BLaER1 (cell line): ENCODE results near the gene PCBD1.

Source experiments
- H3K27ac ChIP-seq: shearing (Covaris generic); formaldehyde crosslinking; 2 replicates; pipeline ENCODE4 v1.8.1; 2022
- H3K27me3 ChIP-seq: shearing (Covaris generic); formaldehyde crosslinking; 2 replicates; pipeline ENCODE4 v1.8.1; 2022
- H3K36me3 ChIP-seq: shearing (Covaris generic); formaldehyde crosslinking; 2 replicates; pipeline ENCODE4 v1.8.1; 2022
- H3K4me1 ChIP-seq: shearing (Covaris generic); formaldehyde crosslinking; 2 replicates; pipeline ENCODE4 v1.8.1; 2022
- H3K4me2 ChIP-seq: shearing (Covaris generic); formaldehyde crosslinking; 2 replicates; pipeline ENCODE4 v1.8.1; 2022
- H3K4me3 ChIP-seq: shearing (Covaris generic); formaldehyde crosslinking; 2 replicates; pipeline ENCODE4 v1.8.1; 2022
- H3K9ac ChIP-seq: shearing (Covaris generic); formaldehyde crosslinking; 2 replicates; pipeline ENCODE4 v1.8.1; 2022
- H3K9me3 ChIP-seq: shearing (Covaris generic); formaldehyde crosslinking; 2 replicates; pipeline ENCODE4 v1.8.1; 2022
- H4K20me1 ChIP-seq: shearing (Covaris generic); formaldehyde crosslinking; 2 replicates; pipeline ENCODE4 v1.8.1; 2022
- Cebpa-rat ChIP-seq: shearing (Covaris generic); IDR thresholded peaks from 2 replicates; pipeline ENCODE4 v1.8.1; 2022

PCBD1 gene

GRCh38 chr10:70910486-70911341, 22.3 kb upstream of the PCBD1 start:
- H3K27ac ChIP-seq, result no peak overlapping the region
- H3K9me3 ChIP-seq, result no peaks in the 10 kb centered on the region
- no peak overlapping the region for H3K9ac ChIP-seq
- H3K4me3 ChIP-seq, result no peak overlapping the region
- H3K27me3 ChIP-seq, result no peaks in the 10 kb centered on the region
- peaks cover 37% of the 10 kb centered on the region for H3K4me1 ChIP-seq
- no peak for TF ChIP-seq Cebpa-rat
- no peak overlapping the region for H3K4me2 ChIP-seq
- no peaks in the 10 kb centered on the region for H3K36me3 ChIP-seq
- no peaks in the 10 kb centered on the region for H4K20me1 ChIP-seq

- no peaks in the 10 kb centered on the region for H3K27me3 ChIP-seq
- no peak overlapping the region for H3K4me2 ChIP-seq
- H3K36me3 ChIP-seq, result no peaks in the 10 kb centered on the region
- no peak overlapping the region for H3K9ac ChIP-seq
- H3K27ac ChIP-seq, result no peak overlapping the region
- no peaks in the 10 kb centered on the region for H3K9me3 ChIP-seq
- TF ChIP-seq Cebpa-rat, result no peak
- no peaks in the 10 kb centered on the region for H4K20me1 ChIP-seq
- H3K4me3 ChIP-seq, result no peak overlapping the region
- peaks cover 37% of the 10 kb centered on the region for H3K4me1 ChIP-seq
These were observed 21.1 kb upstream of the PCBD1 start for GRCh38 chr10:70909326-70909935.

GRCh38 chr10:70908406-70909296, 20.3 kb upstream of the PCBD1 start:
- TF ChIP-seq Cebpa-rat, result no peak
- H3K27me3 ChIP-seq, result no peaks in the 10 kb centered on the region
- H3K36me3 ChIP-seq, result no peaks in the 10 kb centered on the region
- peaks cover 36% of the 10 kb centered on the region for H3K4me1 ChIP-seq
- H3K9ac ChIP-seq, result peak overlapping the region; percentile 74; the same call in 1 of the 2 replicates
- H3K9me3 ChIP-seq, result no peaks in the 10 kb centered on the region
- no peak overlapping the region for H3K4me3 ChIP-seq
- H3K27ac ChIP-seq, result peak overlapping the region; percentile 68; the same call in 1 of the 2 replicates
- no peaks in the 10 kb centered on the region for H4K20me1 ChIP-seq
- peak overlapping the region; percentile 89 for H3K4me2 ChIP-seq

GRCh38 chr10:70907637-70908405, 19.5 kb upstream of the PCBD1 start:
- H3K9ac ChIP-seq, result peak overlapping the region; percentile 74
- peaks cover 36% of the 10 kb centered on the region for H3K4me1 ChIP-seq
- TF ChIP-seq Cebpa-rat, result no peak
- H3K27ac ChIP-seq, result peak overlapping the region; percentile 68
- H3K4me2 ChIP-seq, result peak overlapping the region; percentile 89
- no peaks in the 10 kb centered on the region for H3K27me3 ChIP-seq
- H3K9me3 ChIP-seq, result no peaks in the 10 kb centered on the region
- H3K4me3 ChIP-seq, result no peak overlapping the region
- no peaks in the 10 kb centered on the region for H4K20me1 ChIP-seq
- no peaks in the 10 kb centered on the region for H3K36me3 ChIP-seq

GRCh38 chr10:70906953-70907636, 18.7 kb upstream of the PCBD1 start:
- Histone ChIP-seq H3K4me3 (no peak overlapping the region), H3K9ac (peak overlapping the region; percentile 74), H3K27ac (peak overlapping the region; percentile 68), H4K20me1 (no peaks in the 10 kb centered on the region), H3K36me3 (no peaks in the 10 kb centered on the region), H3K27me3 (no peaks in the 10 kb centered on the region), H3K4me2 (peak overlapping the region; percentile 89), H3K9me3 (no peaks in the 10 kb centered on the region), H3K4me1 (peaks cover 38% of the 10 kb centered on the region)
- TF ChIP-seq Cebpa-rat, result no peak

GRCh38 chr10:70906031-70906783, 17.8 kb upstream of the PCBD1 start:
- TF ChIP-seq Cebpa-rat, result no peak

GRCh38 chr10:70905071-70906021, 17.0 kb upstream of the PCBD1 start:
- Histone ChIP-seq H3K27me3 (no peaks in the 10 kb centered on the region), H3K4me1 (peaks cover 38% of the 10 kb centered on the region), H3K4me3 (no peak overlapping the region), H3K4me2 (no peak overlapping the region), H3K9me3 (no peaks in the 10 kb centered on the region), H3K27ac (no peak overlapping the region), H3K36me3 (no peaks in the 10 kb centered on the region), H3K9ac (0 out of 2 replicates have a peak overlapping the region, but pooled peaks have one; percentile 12), H4K20me1 (no peaks in the 10 kb centered on the region)
- TF ChIP-seq Cebpa-rat, result no peak

More at GRCh38 chr10:70906031-70906783, 17.8 kb upstream of the PCBD1 start:
- H3K27me3 ChIP-seq, result no peaks in the 10 kb centered on the region
- peaks cover 38% of the 10 kb centered on the region for H3K4me1 ChIP-seq
- H3K36me3 ChIP-seq, result no peaks in the 10 kb centered on the region
- no peaks in the 10 kb centered on the region for H4K20me1 ChIP-seq
- no peak overlapping the region for H3K4me3 ChIP-seq
- no peaks in the 10 kb centered on the region for H3K9me3 ChIP-seq
- H3K9ac ChIP-seq, result no peak overlapping the region
- no peak overlapping the region for H3K4me2 ChIP-seq
- H3K27ac ChIP-seq, result no peak overlapping the region
